DMS114 treated with DMSO at 0.1 percent for 48 hours (cell line): Measurements from ENCODE around the gene RNF2.
"Not testable (repeated sequence)": the region's sequence is repeated elsewhere in the genome, so short reads cannot be mapped to it uniquely, and the experiment has no call there.

Experiments used
- DNase-seq: peaks from one replicate; lab custom pipeline; 2025; ENCODE audit not compliant: unreplicated experiment; lab: John Stamatoyannopoulos, UW

RNF2 gene

DNA sequence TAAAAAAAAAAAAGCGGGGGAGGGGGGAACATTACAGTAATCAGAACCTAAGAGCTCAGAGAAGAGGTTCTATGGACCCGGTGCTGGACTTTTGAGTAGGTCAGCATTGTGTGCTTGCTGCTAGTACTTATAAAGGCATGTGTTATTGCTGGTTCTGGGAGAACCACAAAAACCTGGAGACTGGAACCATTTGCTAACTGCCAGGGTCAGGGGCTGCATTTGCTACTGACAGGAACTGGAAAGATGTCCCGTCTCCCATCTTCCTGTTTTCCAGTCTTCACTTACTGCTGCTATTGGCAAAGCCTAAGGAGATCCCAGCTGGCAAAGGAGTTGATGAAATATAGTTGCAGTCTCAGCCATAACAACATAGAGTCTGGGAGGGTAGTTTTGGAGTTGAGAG lies 4.3 kb downstream of the RNF2 start:
- DNase-seq: no peak

DNA sequence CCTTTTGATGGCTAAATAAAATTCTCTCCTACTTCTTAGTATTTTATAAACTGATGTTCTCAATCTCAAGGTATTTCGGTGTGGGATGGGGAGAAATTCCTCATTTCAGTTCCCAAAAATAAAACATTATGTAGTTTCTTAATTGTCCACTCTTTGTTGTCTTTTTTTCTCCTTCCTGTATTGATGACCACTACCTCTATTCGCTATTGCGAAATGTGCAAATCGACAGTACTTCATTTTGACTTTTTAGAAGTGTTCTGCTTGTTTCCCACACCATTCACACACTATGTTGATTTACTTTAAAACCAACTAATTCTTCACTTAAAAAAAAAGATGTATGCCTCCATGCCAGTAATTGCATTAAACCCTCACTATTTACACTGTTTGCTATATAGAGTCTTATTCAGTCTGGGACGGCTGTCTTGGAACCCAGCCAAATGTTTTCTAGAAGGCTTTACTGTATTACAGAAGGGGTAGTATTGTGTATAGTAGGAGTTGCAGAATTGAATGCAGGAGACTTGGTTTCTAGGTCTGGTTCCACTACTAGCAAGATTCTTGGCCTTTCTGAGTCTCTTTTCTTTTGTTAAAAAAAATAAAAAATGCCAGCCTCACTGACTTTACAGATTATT lies 5.6 kb downstream of the RNF2 start:
- DNase-seq: no peak

DNA sequence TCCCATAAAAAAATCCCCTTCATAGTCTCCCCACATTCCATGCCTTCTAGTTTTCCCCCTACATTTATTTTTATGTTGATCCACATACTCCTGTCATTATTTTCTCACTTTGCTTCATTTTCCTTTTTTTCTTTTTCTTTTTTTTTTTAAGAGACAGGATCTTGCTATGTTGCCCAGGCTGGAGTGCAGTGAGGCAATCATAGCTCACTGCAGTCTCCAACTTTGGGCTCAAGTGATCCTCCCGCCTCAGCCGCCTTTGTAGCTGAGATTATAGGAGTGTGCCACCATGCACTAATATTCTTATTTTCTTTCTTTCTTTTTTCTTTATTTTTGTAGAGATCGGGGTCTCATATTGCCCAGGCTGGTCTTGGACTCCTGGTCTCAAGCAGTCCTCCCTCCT lies 7.8 kb downstream of the RNF2 start:
- no peak for DNase-seq

DNA sequence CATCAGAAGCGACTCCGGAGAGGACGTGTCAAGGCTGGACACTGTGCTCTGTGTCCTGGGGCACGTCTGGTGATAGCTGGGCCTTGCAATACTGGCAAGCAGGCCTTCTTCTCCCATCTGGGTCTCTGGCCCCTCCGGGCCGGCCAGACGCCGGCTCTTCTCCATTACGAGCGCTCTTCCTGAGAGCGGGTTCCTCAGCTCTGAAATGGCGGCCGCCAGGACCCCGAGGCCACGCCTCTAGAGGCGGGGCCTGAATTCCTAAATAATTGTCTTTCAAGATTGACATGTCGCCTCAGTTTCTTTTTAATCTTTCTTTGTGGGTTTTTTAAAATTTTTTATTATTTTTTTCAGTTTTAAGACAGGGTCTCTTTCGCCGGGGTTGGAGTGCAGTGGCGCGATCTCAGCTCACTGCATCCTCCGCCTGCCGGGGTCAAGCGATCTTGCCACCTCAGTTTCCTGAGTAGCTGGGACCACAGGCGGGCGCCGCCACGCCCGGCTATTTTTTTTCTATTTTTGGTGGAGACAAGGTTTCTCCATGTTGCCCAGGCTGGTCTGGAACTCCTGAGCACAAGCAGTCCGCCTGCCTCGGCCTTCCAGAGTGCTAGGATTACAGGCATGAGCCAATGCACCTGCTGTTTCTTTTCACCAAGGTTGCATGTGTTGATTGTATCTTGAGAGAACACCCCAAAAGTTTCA lies 9.2 kb downstream of the RNF2 start:
- DNase-seq: no peak

DNA sequence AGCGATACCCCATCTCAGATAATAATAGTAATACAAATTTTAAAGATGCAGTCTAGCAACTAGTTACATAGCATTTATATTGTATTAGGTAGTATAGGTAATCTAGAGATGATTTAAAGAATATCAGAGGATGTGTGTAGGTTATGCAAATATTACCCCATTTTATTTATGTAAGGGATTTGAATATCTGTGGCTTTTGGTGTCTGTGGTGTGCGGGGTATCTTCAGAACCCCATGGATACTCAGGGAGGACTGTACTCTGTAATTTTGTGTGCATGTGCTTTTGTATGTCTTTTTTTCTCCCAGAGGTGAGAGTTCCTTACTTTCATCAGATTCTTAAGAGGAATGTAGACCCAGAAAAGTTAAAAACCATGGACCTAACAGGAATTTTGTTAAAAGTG lies 12.8 kb downstream of the RNF2 start:
- DNase-seq: no peak

DNA sequence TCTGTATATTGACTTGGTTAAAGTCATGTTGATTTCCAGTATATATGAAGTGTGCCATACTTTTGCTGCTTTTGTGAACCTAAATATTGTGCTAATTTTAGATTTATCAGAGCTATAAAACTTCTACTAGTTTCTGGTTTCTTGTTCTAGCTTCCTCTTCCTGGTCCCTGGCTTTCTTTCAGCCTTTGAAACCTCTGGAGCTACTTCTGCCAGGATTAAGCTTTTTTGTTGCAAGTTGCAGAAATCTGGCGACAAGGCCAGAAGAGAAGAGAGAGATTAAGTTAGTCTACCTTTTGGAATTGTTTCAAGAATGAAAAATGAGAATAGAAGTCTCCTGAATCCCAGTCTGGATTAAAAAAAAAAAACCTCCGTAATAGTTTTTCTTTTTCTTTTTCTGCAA lies 13.5 kb downstream of the RNF2 start:
- DNase-seq: no peak

DNA sequence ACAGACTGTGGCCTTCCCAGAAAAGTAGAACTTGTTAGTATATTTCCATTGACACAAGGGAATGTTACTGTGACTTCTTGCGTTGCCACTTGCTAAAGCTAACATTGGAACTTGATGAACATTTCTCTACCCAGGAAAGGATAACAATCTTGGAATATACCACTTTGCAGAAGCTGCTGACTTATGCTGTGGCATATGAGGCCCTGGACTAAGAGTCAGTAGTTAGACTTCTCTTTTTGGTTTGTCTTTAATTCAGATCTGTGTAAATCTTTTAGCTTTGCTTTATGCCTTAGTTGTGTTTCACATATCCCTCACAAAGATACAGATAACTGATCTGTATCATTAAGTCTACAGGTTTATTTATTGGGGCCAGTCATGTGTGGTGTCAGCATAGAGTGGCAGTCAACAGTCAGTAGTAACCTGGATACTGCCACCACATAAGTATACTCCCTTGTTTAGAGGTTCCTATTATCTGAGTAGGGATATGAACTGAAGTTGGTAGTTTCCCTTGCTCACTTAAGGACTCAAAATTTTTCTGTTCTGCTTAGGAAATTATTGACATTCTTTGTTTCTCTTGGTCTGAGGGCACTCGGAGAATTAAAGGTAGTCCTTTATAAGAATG lies 14.7 kb downstream of the RNF2 start:
- DNase-seq: no peak

DNA sequence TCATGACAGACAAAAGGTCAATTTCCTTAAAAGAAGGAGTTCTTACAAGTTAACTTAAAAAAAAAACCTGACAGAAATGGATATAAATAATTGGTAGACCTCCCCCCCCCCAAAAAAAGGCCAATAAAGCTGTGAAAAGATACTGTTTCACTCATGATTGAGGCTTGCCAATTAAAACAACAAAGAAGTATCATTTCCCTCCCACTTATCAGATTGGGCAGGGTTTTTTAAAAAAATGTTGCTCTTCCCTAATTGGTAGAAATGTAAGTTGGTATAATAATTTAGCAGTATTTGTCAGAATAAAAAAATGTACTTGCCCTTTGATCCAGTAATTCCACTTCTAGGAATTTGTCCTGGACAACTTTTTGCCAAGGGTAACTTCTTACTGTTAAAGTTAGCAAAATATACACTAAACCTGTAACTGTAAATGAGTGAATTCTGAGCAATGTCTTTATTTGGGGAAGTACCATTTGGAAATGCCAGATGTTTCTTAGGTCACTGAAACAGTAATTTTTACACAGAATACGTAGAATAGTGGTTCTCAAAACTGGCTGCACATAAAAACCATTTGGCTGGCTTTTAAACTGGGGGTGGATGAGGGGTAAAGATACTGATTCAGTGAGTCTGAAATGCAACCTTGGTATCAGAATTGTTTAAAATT lies 17.5 kb downstream of the RNF2 start:
- DNase-seq: no peak

DNA sequence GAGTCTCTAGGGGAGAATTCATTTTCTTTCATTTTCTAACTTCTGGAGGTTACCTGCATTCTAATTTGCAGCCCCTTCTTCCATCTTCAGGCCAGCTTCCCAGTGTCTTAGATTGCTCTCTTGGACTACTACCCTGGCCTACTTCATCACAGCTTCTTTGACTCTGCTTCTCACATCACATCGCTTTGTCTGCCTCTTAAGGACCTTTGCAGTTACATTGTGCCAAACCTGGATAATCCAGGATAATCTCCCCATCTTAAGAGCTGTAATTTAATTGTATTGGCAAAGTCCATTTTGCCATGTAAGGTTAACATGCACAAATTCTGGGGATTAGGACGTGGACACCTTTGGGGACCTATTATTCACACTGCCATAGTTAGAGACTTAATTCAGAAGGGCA lies 18.4 kb downstream of the RNF2 start:
- DNase-seq: no peak

DNA sequence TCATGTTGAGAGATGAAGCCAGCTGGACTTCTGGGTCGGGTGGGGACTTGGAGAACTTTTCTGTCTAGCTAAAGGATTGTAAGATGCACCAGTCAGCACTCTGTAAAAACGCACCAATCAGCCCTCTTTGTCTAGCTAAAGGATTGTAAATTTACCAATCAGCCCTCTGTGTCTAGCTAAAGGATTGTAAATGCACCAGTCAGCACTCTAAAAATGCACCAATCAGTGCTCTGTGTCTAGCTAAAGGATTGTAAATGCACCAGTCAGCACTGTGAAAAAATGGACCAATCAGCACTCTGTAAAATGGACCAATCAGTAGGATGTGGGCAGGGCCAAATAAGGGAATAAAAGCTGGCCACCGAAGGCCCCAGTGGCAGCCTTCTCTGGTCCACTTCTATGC lies 19.6 kb downstream of the RNF2 start:
- not testable (repeated sequence) for DNase-seq

DNA sequence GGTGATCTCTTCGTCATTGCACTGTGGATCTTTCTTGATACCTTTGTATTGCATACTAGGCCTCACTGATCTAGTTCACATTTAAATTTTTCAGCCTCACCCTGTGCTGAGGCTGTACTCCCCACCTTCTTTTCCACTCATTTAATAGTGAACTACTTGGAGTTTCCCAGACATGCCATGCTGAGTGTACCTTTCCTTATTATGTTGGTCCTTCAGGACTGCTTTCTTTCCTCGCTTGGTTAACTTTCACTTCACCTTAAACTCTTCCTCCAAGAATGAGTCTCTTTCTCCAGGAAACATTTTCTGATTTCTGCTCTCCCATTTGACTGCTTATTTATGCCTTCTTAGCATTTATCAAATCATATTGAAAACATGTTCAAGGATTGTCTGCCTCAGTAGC lies 20.8 kb downstream of the RNF2 start:
- no peak for DNase-seq

DNA sequence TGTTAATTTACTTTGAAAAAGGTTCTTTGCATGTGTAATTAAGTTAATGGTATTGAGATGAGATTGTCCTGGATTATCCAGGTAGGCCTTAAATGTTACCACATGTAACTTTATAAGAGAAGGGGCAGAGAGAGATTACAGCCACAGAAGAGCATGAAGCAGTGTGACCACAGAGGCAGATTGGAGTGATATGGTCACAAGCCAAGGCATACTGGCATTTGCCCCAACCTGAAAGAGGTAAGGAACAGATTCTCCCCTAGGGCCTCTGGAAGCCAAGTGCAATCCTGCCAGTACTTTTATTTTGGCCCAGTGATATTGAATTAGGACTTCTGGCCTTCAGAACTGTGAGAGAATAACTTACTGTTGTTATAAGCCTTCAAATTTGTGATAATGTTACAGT lies 23.0 kb downstream of the RNF2 start:
- DNase-seq: no peak

DNA sequence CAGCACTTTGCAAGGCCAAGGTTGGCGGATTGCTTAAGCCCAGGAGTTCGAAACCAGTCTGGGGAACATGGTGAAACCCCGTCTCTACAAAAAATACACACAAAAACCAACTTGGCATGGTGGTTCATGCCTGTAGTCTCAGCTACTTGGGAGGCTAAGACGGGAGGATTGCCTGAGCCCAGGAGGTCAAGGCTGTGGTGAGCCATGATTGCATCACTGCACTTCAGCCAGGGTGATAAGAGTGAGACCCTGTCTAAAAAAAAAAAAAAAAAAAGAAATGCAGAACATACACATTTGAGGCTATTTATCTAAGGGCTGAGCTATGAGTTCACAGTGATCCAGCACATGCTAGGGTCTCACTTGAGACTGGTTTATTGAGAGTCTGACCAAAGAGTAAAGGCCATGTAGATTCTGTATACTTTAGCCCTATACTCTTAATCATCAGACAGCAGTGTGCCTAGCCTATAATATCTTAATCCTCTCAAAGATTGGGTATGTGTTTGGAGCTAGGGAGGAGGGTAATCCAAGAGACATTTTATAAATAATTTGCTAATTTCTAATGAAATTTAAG lies 23.9 kb downstream of the RNF2 start:
- no peak for DNase-seq

DNA sequence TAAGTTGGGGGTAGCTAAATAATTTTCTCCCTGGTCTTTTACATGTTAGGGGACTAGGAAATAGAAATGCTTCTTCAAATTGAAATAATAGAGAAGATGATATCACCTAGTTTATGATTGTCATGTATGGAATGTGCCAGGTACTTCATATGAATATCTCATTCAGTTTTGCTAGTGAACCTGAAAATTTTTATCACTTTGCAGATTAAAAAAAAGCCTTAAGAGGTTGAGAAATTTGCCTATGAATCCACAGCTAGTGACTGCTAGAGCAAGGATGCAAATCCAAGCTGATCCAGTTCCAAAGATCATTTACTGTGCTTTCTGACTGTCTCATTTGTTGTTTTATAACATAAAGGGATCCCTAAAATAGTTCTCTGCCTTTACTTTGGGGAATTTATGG lies 24.7 kb downstream of the RNF2 start:
- DNase-seq: no peak

DNA sequence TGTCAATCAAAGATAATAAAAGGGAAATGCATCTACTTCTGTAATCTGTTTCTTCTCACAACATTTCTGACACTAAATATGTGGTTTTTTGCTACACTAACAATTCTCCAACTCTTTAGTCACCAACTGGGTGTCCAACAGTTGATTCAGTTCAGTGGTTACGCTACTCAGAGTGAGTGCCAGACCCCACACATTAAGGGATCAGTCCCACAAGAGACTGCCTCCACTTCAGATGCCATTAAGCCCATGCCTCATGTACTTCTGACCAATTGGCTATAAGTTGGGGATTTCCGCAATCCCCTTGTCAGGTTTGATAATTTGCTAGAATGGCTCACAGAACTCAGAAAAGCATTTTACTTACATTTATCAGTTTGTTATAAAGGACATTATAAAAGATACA lies 28.4 kb downstream of the RNF2 start:
- no peak for DNase-seq

DNA sequence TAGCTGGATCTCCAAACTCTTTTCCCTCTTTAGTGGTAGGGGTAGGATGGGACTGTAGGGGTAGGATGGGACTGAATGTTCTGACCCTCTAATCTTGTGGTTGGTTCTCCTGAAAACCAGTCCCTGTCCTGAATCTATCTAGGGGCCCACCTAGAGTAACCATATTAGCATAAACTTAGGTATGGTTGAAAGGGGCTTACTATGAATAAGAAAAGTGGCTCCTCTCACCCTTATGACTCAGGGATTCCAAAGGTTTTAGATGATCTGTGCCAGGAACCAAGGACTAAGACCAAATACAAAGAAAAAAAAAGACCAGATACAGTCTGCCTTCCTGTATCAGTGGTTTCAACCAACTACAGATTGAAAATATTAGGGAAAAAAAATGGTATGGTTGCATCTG lies 28.9 kb downstream of the RNF2 start:
- no peak for DNase-seq

DNA sequence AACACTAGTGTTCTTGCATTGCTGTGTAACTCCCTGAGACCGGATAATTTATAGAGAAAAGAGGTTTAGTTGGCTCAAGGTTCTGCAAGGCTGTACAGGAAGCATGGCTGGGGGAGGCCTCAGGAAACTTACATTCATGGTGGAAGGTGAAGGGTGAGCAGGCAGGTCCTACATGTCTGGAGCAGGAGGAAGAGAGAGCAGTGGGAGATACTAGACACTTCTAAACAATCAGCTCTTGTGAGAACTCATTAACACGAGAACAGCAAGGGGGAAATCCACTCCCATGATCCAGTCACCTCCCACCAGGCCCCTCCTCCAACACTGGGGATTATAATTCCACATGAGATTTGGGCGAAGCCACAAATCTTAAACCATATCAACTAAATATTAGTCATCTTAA lies 30.1 kb downstream of the RNF2 start:
- DNase-seq: no peak

DNA sequence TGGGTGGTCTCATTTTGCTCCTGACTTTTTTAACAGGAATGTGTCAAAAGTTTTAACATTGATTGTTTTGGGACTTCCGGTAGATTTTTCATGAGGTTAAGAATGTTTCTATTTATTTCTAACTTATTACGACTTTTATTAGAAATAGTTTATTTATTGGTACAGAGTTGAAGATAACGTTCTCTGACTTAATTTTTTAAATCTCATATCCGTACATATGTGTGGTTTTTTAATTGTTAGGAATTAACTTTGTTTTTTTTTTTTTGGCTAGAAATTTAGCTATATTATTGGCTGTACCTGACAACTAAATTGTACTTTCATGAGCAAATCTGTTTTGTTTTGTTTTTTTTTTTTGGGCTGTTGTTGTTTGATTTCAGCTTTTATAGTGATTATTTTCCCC lies 32.0 kb downstream of the RNF2 start:
- no peak for DNase-seq

DNA sequence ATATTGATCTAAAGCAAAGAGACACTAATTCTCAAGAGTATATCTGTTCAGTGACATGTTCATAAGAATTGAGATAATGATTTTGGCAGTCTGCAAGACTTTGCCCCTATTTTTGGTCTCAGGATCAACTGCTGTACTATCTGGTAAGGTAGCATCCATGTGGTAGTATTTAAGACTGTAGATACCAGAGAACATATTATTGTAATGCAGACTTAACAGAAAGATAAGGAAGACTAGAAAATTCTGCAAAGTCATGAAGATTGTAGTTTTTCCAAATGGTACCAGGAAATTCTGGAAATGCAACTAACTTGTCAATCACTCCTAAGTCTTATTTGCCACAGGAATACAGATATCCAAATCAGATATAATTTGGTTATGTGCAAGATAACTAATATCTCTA lies 35.1 kb downstream of the RNF2 start:
- no peak for DNase-seq

DNA sequence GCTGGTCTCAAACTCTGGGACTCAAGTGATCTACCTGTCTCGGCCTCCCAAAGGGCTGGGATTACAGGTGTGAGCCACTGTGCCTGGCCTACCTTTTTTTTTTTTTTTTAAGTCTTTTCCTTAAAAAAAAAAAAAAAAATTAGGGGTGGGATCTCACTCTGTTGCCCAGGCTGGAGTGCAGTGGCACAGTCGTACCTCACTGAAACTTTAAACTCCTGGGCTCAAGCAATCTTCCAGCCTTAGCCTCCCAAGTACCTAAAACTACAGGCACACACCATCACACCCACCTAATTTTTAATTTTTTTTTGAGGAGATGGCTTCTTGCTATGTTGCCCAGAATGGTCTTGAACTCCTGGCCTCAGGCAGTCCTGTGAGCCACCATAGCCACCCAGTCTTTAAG lies 38.5 kb downstream of the RNF2 start:
- no peak for DNase-seq

DNA sequence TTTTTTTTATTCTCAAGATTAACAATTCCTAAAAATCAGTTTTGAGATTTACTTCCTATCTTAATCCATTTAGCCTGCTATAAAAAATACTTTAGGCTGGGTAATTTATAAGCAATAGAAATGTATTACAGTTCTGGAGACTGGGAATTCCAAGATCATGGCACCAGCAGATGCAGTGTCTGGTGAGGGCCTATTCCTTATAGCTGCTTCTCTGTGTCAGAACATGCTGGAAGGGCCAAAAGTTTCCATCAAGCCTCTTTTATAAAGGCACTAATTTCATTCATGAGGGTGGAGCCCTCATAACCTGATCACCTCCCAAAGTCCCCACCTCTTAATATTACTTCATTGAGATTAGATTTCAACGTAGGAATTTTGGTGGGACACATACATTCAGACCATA lies 41.7 kb downstream of the RNF2 start:
- DNase-seq: no peak

DNA sequence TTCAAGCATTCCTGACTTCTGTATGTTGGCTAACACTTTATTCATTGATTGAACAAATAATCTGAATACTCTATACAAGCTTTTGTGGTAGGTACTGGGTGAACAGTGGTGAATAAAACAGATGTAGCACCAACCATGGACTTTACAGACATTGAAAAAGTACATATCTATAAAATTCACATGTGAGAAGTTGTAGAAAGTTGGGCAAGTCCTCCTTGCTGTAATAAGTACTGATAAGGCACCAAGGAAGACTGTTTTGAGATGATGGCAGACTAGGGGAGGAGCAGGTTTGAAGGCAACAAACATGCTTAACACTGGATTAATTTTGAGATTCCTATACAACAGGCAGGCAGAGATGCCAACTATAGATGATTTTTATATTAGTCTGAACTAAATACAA lies 42.4 kb downstream of the RNF2 start:
- DNase-seq: no peak
